GM10248 (cell line): ENCODE measurements around the gene EPHA1.
"Not testable (repeated sequence)": the region's sequence is repeated elsewhere in the genome, so short reads cannot be mapped to it uniquely, and the experiment has no call there.

Experiments
- CTCF ChIA-PET: fragments of 300-600 bp; sonication (Branson Sonifier 250); formaldehyde crosslinking; extraction: SDS; loops from one replicate; lab custom pipeline; 2021; ENCODE audit warnings: antibody characterized with exemption; lab: Yijun Ruan, JAX
- POLR2A ChIA-PET: fragments of 350-650 bp; sonication (Branson Sonifier 250); formaldehyde crosslinking; extraction: SDS; loops from one replicate; lab custom pipeline; 2020; ENCODE audit warnings: antibody characterized with exemption; lab: Yijun Ruan, JAX
- DNase-seq: peaks from one replicate; pipeline ENCODE4 v3.0.0; 2012; ENCODE audit errors: extremely low spot score
- CTCF ChIP-seq: IDR thresholded peaks from 2 replicates; pipeline ENCODE4 v1.5.1; 2012; ENCODE audit warnings: mild to moderate bottlenecking, low read depth; ENCODE audit errors: extremely low read depth, missing control alignments, control extremely low read depth

The EPHA1 gene

GRCh38 chr7:143395187-143396149 is 13.2 kb downstream of the EPHA1 start:
- TF ChIP-seq CTCF, result no peak
- ChIA-PET CTCF (interaction anchor here (1.3 to 4.7 kb wide), 5 partner anchors 11 to 27 kb away, joined by 4 to 26 read pairs (median 6); no protein-coding TSS in a partner anchor), POLR2A (no interaction called here)
- no peak for DNase-seq

GRCh38 chr7:143394777-143395176 is 13.9 kb downstream of the EPHA1 start:
- TF ChIP-seq CTCF, result no peak
- DNase-seq, result no peak
- CTCF ChIA-PET, result interaction anchor here (1.3 to 4.7 kb wide), 4 partner anchors 10 to 26 kb away, joined by 4 to 26 read pairs (median 6); no protein-coding TSS in a partner anchor
- POLR2A ChIA-PET, result interaction anchor here (0.7 kb wide), 1 partner anchor 626 kb away, joined by 4 read pairs; no protein-coding TSS in a partner anchor

- no peak for DNase-seq
- CTCF ChIA-PET, result interaction anchor here (1.3 to 1.4 kb wide), 2 partner anchors 10 to 14 kb away, joined by 4 to 6 read pairs; no protein-coding TSS in a partner anchor
- POLR2A ChIA-PET, result interaction anchor here (0.7 kb wide), 1 partner anchor 626 kb away, joined by 4 read pairs; no protein-coding TSS in a partner anchor
- TF ChIP-seq CTCF, result no peak
Observed at GRCh38 chr7:143394068-143394467, 14.6 kb downstream of the EPHA1 start.

- TF ChIP-seq CTCF, result no peak
- DNase-seq, result no peak
- POLR2A ChIA-PET, result no interaction called here
- CTCF ChIA-PET, result interaction anchor here (0.9 to 2.4 kb wide), 5 partner anchors 9 to 153 kb away, joined by 3 to 7 read pairs (median 6); no protein-coding TSS in a partner anchor
Observed at GRCh38 chr7:143393267-143394041, 15.2 kb downstream of the EPHA1 start.

- DNase-seq, result no peak
- POLR2A ChIA-PET, result interaction anchor here (0.6 kb wide), 1 partner anchor 16 kb away, joined by 4 read pairs; the partner anchor contains the start of gene EPHA1
- CTCF ChIA-PET, result interaction anchor here (0.9 to 2.4 kb wide), 4 partner anchors 8 to 153 kb away, joined by 3 to 7 read pairs (median 5); no protein-coding TSS in a partner anchor
- no peak for TF ChIP-seq CTCF
Observed at GRCh38 chr7:143392875-143393266, 15.8 kb downstream of the EPHA1 start.

GRCh38 chr7:143392427-143392826 is 16.2 kb downstream of the EPHA1 start:
- ChIA-PET CTCF (interaction anchor here (1.3 to 2.4 kb wide), 3 partner anchors 12 to 152 kb away, joined by 3 to 7 read pairs (median 6); no protein-coding TSS in a partner anchor), POLR2A (interaction anchor here (0.6 kb wide), 1 partner anchor 16 kb away, joined by 4 read pairs; the partner anchor contains the start of gene EPHA1)
- DNase-seq, result not testable (repeated sequence)
